ENCODE data around the gene SELENOK.

SELENOK gene

GRCh38 chr3:53881691-53882593 lies 9.7 kb downstream of the SELENOK start, which contains the start of gene ACTR8:
Gene ACTR8 (minus strand): TSS chr3:53882152. CDS start chr3:53882101, 51 bp downstream.
- peak; percentile 31 to 42 for DNase-seq

- no peak for DNase-seq
These were observed 11.0 kb downstream of the SELENOK start for GRCh38 chr3:53880396-53881345.

DNA sequence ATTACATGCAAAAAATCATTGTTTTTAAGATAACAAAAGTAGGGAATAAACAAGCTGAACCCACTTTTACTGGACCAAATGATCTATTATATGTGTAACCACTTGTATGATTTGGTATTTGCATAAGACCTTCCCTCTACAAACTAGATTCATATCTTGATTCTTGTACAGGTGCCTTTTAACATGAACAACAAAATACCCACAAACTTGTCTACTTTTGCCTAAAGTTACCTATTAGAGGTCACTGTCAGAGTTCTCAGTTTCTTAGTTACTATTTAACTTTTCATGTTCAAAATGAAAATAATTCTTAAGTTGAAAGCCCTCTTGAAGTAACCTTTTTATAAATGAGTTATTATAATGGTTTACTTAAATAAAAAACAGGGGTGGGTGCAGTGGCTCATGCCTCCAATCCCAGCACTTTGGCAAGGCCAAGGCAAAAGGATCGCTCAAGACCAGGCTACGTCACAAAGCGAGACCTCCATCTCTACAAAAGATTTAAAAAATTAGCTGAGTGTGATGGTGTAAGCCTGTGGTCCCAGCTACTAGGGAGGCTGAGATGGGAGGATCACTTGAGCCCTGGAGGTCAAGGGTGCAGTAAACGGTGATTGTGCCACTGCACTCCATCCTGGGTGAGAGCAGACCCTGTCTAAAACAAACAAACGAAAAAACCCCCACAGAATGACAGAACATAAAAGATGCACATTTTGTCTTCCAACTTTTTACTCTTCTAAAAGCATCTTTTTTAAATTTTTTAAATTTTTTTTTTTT lies 25.7 kb downstream of the SELENOK start:
- DNase-seq = no peak

GRCh38 chr3:53863145-53863544 lies 28.5 kb downstream of the SELENOK start:
- DNase-seq = no peak

GRCh38 chr3:53862241-53862640 lies 29.4 kb downstream of the SELENOK start:
- DNase-seq = no peak

DNA sequence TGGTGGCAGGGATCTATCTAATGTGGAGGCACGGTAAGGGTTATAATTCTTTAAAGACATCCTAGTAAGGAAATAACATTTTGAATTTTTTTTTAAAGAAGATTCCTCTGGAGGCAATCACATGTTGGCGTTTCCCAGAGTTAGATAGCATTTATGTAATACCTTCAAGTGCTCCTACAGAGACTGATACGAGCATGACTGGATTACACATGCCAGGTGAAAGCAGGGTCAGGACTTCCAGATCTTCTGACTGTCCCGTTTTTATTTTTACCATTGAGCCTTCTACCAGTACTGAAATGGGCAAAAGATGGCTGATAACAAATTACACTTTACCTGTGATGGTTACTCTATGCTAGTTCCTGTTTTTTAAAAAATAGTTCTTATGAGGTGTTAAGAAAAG lies 31.5 kb downstream of the SELENOK start:
- no peak for DNase-seq

DNA sequence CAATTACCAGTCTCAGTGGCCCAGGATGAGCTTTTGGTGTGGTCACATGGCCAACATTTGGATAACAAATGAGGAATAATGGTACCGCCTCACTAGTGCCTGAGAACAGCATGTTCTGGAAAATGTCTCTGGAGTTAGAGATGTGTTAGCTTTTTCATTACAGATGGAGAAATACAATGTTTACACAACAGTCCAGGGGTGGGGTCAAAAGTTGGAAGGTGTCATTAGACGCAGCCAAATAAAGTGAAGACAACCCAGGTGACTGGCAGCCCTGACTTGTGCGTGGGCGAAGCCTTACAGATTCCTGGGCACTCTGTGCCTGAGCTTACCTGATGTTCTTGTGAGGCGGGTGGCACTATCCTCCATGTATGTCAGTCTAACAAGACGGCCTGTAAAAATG lies 32.5 kb downstream of the SELENOK start:
- DNase-seq = no peak

DNA sequence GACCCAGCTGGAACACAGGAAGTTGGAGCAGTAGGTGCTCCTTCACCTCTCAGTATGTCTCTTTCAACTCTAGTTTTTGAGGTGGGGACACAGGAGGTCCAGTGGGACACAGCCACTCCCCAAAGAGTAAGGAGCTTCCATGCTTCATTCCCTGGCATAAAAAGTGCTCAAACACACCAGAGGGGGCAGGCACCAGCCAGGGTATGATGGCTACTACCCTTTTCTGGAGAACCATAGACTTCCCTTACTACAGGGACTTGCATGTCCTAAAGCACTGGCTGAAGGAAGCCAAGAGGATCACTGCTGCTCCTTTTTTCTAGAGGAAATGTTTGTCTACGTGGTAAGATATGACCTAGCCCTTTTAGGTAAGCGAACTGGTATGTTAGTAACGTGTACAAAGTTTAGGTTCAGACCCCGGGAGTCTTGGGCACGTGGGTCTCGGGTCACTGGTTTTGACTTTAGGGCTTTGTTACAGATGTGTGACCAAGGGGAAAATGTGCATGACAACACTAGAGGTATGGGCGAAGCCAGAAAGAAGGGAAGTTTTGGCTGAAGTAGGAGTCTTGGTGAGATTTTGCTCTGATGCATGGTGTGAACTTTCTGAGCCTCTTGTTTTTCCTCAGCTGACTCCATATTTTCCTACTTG lies 33.4 kb downstream of the SELENOK start:
- DNase-seq = no peak

GRCh38 chr3:53856964-53857363 lies 34.7 kb downstream of the SELENOK start:
- no peak for DNase-seq

- no peak for DNase-seq
These were observed 40.8 kb downstream of the SELENOK start for GRCh38 chr3:53850895-53851294.

DNA sequence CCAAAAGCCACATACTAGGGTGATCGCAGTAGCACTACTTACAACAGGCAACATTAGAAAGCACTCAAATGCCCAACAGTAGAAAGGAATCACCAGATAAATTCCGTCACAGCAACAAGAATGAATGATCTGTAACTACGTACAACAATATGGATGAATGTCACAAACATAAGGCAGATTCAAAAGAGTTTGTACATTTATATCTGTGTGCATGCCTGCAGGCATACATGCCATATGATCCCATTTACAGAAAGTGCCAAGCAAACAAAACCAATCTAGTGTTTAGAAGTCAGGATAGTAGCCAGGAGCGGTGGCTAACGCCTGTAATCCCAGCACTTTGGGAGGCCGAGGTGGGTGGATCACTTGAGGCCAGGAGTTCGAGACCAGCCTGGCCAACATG lies 41.7 kb downstream of the SELENOK start:
- DNase-seq = no peak

GRCh38 chr3:53846851-53847155 lies 44.9 kb downstream of the SELENOK start:
- no peak for DNase-seq

DNA sequence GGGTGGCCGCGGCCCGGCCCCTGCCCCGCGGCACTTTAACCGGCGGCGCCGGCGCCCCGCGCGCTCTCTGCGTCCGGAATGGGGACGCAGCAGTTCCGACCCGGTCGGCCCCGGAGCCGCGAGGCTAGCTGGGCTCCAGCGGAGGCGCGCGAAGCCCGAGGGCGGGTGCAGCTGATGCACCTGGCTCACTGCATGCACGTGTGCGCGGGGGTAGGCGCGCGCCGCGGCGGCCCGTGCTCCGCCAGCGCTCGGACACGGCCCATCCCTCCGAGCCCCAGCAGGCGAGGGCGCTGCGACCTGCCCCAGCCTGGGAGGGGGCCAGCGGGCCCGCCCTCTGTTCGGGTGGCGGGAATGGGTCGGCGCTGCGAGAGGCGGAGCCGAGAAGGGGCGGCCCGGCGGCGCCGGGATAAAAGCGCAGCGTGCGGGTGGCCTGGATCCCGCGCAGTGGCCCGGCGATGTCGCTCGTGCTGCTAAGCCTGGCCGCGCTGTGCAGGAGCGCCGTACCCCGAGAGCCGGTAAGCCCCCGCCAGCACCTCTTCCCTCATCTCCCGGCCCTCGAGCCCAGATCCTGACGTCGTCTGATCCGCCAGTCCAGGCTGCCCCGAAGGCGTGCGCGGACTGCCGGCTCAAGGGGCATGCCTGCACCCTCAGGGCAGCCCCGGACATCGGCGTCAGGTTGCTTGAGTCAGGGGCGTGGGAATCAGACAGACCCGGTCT lies 45.4 kb downstream of the SELENOK start, which contains the start of the genes CHDH and IL17RB:
Gene CHDH, minus strand, starts transcription at position 286 of the 717 bp plus-strand sequence. CDS start 22,411 bp downstream, outside the sequence.
Gene IL17RB, plus strand, starts transcription at position 435 of the 717 bp plus-strand sequence. Its CDS starts 21 bp downstream, at position 456.
- DNase-seq = no peak

- no peak for DNase-seq
These were observed 45.9 kb downstream of the SELENOK start for GRCh38 chr3:53845881-53846133.

GRCh38 chr3:53845103-53845880 lies 46.4 kb downstream of the SELENOK start:
- DNase-seq = no peak

GRCh38 chr3:53844262-53845102 lies 47.2 kb downstream of the SELENOK start:
- DNase-seq = no peak

DNA sequence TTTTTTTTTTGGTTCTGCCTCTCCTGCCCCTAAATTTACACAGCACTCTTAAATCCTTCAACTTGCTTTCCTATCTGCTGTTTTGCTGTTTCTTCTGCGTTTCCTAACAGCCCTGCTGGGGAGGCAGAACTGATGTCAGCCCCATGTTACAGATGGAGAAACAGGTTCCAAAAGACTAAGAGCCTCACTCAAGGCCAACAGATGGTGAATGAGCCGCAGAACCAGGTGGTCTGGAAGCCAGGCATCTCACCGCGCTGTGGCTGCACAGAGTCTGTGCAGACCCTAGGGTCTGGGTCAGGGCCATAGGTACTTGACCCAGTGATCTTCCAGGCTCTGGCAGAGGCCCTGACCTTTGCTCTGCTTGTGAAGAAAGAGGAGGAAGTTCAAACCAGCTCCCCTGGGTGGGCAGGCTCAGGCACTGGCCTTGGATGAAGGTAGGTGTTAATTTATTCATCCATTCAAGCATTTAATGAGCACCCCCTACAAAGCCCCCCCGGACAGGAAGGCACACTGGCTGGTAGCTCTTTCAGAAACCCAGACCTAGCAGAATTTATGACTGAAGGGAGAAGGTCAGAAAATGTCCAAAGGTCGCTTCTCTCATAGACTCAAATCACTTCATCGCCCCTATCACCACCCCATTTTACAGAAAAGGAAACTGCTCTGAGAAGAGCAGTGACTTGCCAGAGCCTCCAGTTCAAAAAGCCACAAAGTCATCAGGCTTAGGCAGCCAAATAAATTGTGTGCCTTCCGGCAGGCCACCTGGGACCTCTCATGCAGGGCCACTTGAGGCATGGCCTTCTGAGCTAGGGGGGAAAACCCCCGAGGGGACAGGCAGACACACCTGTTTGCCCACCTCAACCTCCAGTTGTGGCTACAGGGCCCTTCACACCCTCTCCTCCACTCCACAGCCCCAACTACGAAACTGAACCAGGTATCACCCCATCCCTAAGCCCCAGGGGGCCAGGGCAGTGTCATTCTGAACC lies 48.2 kb downstream of the SELENOK start:
- no peak for DNase-seq

DNA sequence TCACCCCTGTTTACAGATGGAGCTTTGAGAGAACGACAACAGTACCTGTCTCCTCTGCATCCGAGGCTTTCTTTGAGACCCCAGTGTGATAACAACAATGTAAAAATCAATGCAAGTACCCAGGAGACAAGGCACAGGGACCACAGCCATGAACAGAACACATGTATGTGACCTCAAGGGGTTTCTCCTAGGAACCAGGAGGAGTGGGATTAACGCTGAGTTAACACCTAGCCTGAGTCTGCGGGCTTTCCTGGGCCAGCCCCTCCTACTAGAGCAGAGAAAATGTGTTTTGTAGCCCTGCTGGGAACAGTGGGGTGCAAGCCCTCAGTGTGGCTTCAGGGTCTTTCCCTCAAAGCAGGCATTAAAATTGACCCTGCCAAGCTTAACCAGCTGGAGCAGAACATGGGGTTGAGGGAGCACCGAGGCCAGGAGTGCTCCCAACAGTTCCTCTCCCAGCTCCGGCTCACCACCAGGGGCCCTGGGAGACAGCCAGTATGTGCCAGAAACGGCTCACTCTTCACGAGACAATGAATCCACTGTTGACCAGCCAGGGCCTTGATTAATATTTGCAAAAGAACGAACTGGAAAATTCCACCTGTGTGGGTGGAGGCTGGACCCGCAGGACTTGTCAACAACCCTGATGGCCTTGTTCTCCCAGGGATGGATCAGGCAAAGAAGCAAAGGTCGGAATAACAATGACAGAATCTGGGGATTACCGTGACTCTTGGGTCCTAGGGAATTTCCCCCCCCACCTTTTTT lies 49.0 kb downstream of the SELENOK start:
- DNase-seq = no peak

All from NCI-H187 (cell line).